ENCODE results near the gene REG4.

GRCh38 chr1:119787776-119788175 lies 23.5 kb downstream of the REG4 start:
- no peak for TF ChIP-seq CTCF (IDR thresholded peaks at IDR 0.05; ENCODE audit: insufficient read depth, low read length)
- no peak for TF ChIP-seq REST (IDR thresholded peaks at IDR 0.05; ENCODE audit: insufficient replicate concordance, low read depth)

Measured in HL-60 (cell line).